Uterus (tissue), 4 donors: ENCODE results near the gene CCNA2. TPM values are rescaled to one million over a fixed set of nuclear protein-coding genes. Genes with fewer than 3 reads are reported as not detected.

Source experiments
- DNase-seq, 2 donors: peaks; one replicate each; pipeline ENCODE4 v3.0.0-alpha.2; 2019 to 2020
- H3K27ac ChIP-seq, 2 donors: fragments of 200-600 bp; sonication (generic); 1 replicate in 1 of 2; 2 replicates in 1 of 2; pipeline ENCODE4 v1.5.1; 2016 to 2018
- H3K27me3 ChIP-seq, 2 donors: fragments of 200-600 bp; sonication (generic); one replicate each; pipeline ENCODE4 v1.5.1; 2018 to 2019; ENCODE audit warnings: control low read depth in 1 of 2
- H3K36me3 ChIP-seq, 2 donors: fragments of 200-600 bp; sonication (generic); one replicate each; pipeline ENCODE4 v1.5.1; 2019; ENCODE audit warnings: control low read depth in 1 of 2
- H3K4me1 ChIP-seq, 2 donors: fragments of 200-600 bp; sonication (generic); one replicate each; pipeline ENCODE4 v1.5.1; 2018 to 2019; ENCODE audit warnings: control low read depth in 1 of 2
- H3K4me3 ChIP-seq, 2 donors: fragments of 200-600 bp; sonication (generic); 1 replicate in 1 of 2; 2 replicates in 1 of 2; pipeline ENCODE4 v1.5.1; 2018 to 2019; ENCODE audit warnings: mild to moderate bottlenecking in 1 of 2
- H3K9me3 ChIP-seq, 2 donors: fragments of 200-600 bp; sonication (generic); one replicate each; pipeline ENCODE4 v1.5.1; 2019; ENCODE audit warnings: control low read depth in 1 of 2
- POLR2A ChIP-seq, 2 donors: fragments of 450-650 bp; IDR thresholded peaks; one replicate each; pipeline ENCODE4 v1.6.1; 2016; ENCODE audit warnings: antibody characterized with exemption in 2 of 2, mild to moderate bottlenecking in 1 of 2, moderate library complexity in 1 of 2
- intact Hi-C: fragments of 100-400 bp; cut with DNase I; formaldehyde crosslinking; loops from one replicate; pipeline ENCODE4 v1.15.1; 2023; ENCODE audit warnings: low total_unique reads
- total RNA-seq, 4 donors: library from RNA; depleted of rRNA in 3 of 4; stranded (reverse); fragments of >200 nt in 3 of 4; gene quantifications; one replicate each; pipeline versions ENCODE4 v1.1.0 to v1.2.4, GENCODE V29; 2014 to 2023
- TF ChIP-seq, protein P1 (sequence below), 4 experiments: fragments of 200-600 bp in 2 of 4; fragments of 450-650 bp in 2 of 4; sonication (generic) in 2 of 4; IDR thresholded peaks; one replicate each; pipeline ENCODE4 v1.5.1; 2016 to 2019; ENCODE audit warnings: antibody characterized with exemption in 4 of 4, mild to moderate bottlenecking in 2 of 4, moderate library complexity in 1 of 4
- donor health status: DM: yes; HTN: yes; CAD: no.

Gene CCNA2
- total RNA-seq, 4 donors from 2014 or later: 0.59 to 39.8 (median 3.7) TPM

- intact Hi-C loops: no loop called here
- H3K27ac ChIP-seq: no peak overlapping the region
- TF ChIP-seq POLR2A (IDR thresholded peaks at IDR 0.05): no peak
- TF ChIP-seq, protein P1, sequence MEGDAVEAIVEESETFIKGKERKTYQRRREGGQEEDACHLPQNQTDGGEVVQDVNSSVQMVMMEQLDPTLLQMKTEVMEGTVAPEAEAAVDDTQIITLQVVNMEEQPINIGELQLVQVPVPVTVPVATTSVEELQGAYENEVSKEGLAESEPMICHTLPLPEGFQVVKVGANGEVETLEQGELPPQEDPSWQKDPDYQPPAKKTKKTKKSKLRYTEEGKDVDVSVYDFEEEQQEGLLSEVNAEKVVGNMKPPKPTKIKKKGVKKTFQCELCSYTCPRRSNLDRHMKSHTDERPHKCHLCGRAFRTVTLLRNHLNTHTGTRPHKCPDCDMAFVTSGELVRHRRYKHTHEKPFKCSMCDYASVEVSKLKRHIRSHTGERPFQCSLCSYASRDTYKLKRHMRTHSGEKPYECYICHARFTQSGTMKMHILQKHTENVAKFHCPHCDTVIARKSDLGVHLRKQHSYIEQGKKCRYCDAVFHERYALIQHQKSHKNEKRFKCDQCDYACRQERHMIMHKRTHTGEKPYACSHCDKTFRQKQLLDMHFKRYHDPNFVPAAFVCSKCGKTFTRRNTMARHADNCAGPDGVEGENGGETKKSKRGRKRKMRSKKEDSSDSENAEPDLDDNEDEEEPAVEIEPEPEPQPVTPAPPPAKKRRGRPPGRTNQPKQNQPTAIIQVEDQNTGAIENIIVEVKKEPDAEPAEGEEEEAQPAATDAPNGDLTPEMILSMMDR (IDR thresholded peaks at IDR 0.05): no peak
- no peak for DNase-seq
- H3K4me1 ChIP-seq: no peaks in the 10 kb centered on the region
- no peaks in the 10 kb centered on the region for H3K27me3 ChIP-seq
- no peaks in the 10 kb centered on the region for H3K36me3 ChIP-seq
- H3K4me3 ChIP-seq: no peak overlapping the region
- H3K9me3 ChIP-seq: no peaks in the 10 kb centered on the region
These were observed 49.8 kb downstream of the CCNA2 start for GRCh38 chr4:121773883-121774282.

GRCh38 chr4:121771869-121772268 is 51.8 kb downstream of the CCNA2 start:
- no peaks in the 10 kb centered on the region for H3K9me3 ChIP-seq
- TF ChIP-seq, protein P1 (IDR thresholded peaks at IDR 0.05): no peak
- no peak for TF ChIP-seq POLR2A (IDR thresholded peaks at IDR 0.05)
- H3K27ac ChIP-seq: no peak overlapping the region
- no peak for DNase-seq
- H3K27me3 ChIP-seq: no peaks in the 10 kb centered on the region
- intact Hi-C loops: no loop called here
- H3K36me3 ChIP-seq: no peaks in the 10 kb centered on the region
- no peak overlapping the region for H3K4me3 ChIP-seq
- no peaks in the 10 kb centered on the region for H3K4me1 ChIP-seq

DNA sequence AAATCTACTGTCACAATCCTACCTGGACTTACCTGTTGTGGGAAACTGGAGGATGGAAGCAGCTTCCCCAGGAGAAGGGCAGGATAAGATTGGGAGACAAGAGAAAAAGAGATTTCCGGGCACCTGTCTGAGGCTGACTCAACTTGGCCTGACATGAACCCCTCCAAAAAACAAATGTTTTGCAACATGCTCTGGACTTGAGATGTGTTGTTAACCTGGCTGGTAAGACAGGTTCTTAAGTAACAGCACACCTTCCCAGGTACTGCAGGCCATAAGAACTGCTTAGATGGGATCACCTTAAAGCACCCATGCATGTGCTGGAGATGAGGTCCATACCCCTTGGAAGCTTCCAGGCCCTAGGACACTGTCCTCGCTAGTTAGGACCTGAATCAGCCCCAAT is 54.3 kb downstream of the CCNA2 start:
- H3K27ac ChIP-seq: no peak overlapping the region
- H3K4me1 ChIP-seq: peaks cover 0 to 9% of the 10 kb centered on the region in 2 donors
- no peak for TF ChIP-seq POLR2A (IDR thresholded peaks at IDR 0.05)
- TF ChIP-seq, protein P1 (IDR thresholded peaks at IDR 0.05): no peak
- intact Hi-C loops: no loop called here
- no peak for DNase-seq
- no peaks in the 10 kb centered on the region for H3K9me3 ChIP-seq
- peaks cover 0 to 2% of the 10 kb centered on the region in 2 donors for H3K27me3 ChIP-seq
- H3K36me3 ChIP-seq: no peaks in the 10 kb centered on the region
- H3K4me3 ChIP-seq: no peak overlapping the region

GRCh38 chr4:121767166-121767565 is 56.5 kb downstream of the CCNA2 start:
- Histone ChIP-seq H3K36me3 (no peaks in the 10 kb centered on the region), H3K4me3 (no peak overlapping the region), H3K9me3 (no peaks in the 10 kb centered on the region), H3K27me3 (peaks cover 0 to 7% of the 10 kb centered on the region in 2 donors), H3K4me1 (peaks cover 0 to 10% of the 10 kb centered on the region in 2 donors), H3K27ac (no peak overlapping the region)
- no peak for TF ChIP-seq POLR2A (IDR thresholded peaks at IDR 0.05)
- TF ChIP-seq, protein P1 (IDR thresholded peaks at IDR 0.05): no peak
- intact Hi-C loops: no loop called here
- DNase-seq: no peak

Other genes with a start within 250 kb of the CCNA2 start
- 100 to 1,000 TPM; 255 to 353 (median 316) TPM for gene ANXA5, start 126.9 kb downstream of the CCNA2 start, total RNA-seq
- gene SMIM43, start 58.7 kb downstream of the CCNA2 start, total RNA-seq: under 1 TPM in 1 of 4 donors, not detected in 3; 0.41 TPM
- 100 to 1,000 TPM in 1 of 4 donors, 10 to 100 TPM in 3; 19.6 to 104 (median 40.9) TPM for gene EXOSC9, start 22.6 kb downstream of the CCNA2 start, total RNA-seq
- 10 to 100 TPM; 10.3 to 55.8 (median 35.2) TPM for gene BBS7, start 46.6 kb upstream of the CCNA2 start, total RNA-seq
- 1 to 10 TPM in 2 of 4 donors, under 1 TPM in 2; 0.59 to 8.2 (median 3.4) TPM for gene TRPC3, start 128.2 kb upstream of the CCNA2 start, total RNA-seq